K562 (cell line): Measurements from ENCODE around the gene CDK14. TPM values are rescaled to one million over a fixed set of nuclear protein-coding genes. Genes with fewer than 3 reads are reported as not detected.

Experiments used
- ATF1 ChIP-seq, 2 experiments: fragments of 450-650 bp in 1 of 2; IDR thresholded peaks; 2 replicates each; pipeline ENCODE4 v1.6.1; 2016; ENCODE audit warnings: missing compliant biosample characterization in 1 of 2, missing genetic modification characterization in 1 of 2
- BACH1 ChIP-seq: fragments of 200-800 bp; sonication (Bioruptor generic); IDR thresholded peaks from 2 replicates; pipeline ENCODE4 v1.6.1; 2016; ENCODE audit warnings: missing genetic modification characterization, missing compliant biosample characterization
- EGR1 ChIP-seq: fragments of 450-650 bp; conservative IDR thresholded peaks from 2 replicates; pipeline ENCODE4 v1.6.1; 2017; ENCODE audit warnings: mild to moderate bottlenecking
- FOS ChIP-seq: IDR thresholded peaks from 3 replicates; pipeline ENCODE4 v1.6.1; 2011; ENCODE audit not compliant: insufficient read length; ENCODE audit errors: extremely low read depth
- FOXJ3 ChIP-seq: sonication (generic); formaldehyde crosslinking; IDR thresholded peaks from 2 replicates; pipeline ENCODE4 v1.4.0; 2020; ENCODE audit warnings: mild to moderate bottlenecking, missing genetic modification reagents
- FOXP1 ChIP-seq: sonication (generic); formaldehyde crosslinking; IDR thresholded peaks from 2 replicates; pipeline ENCODE4 v1.8.0; 2022; ENCODE audit warnings: mild to moderate bottlenecking, missing genetic modification reagents
- HDAC6 ChIP-seq: IDR thresholded peaks from 2 replicates; pipeline ENCODE4 v1.6.1; 2012; ENCODE audit warnings: low read depth, mild to moderate bottlenecking, control low read depth, inconsistent platforms, low read length, moderate library complexity
- HEY1 ChIP-seq: fragments of 250-450 bp; sonication (Bioruptor Pico); IDR thresholded peaks from 2 replicates; pipeline ENCODE4 v1.5.0; 2020; ENCODE audit warnings: mild to moderate bottlenecking, moderate library complexity, borderline replicate concordance
- KDM5B ChIP-seq: fragments of 200-600 bp; sonication (generic); IDR thresholded peaks from 2 replicates; pipeline ENCODE4 v1.6.1; 2012; ENCODE audit warnings: low read depth, mild to moderate bottlenecking, moderate library complexity, low read length, control low read depth, inconsistent platforms; ENCODE audit not compliant: insufficient replicate concordance
- MEF2A ChIP-seq: IDR thresholded peaks from 2 replicates; pipeline ENCODE4 v1.6.1; 2011; ENCODE audit warnings: low read depth, mild to moderate bottlenecking, low read length, moderate library complexity; ENCODE audit not compliant: control insufficient read depth
- POLR2AphosphoS2 ChIP-seq: IDR thresholded peaks from 2 replicates; pipeline ENCODE4 v1.6.1; 2012; ENCODE audit warnings: low read length, improper control_type of control experiment
- ZNF217 ChIP-seq: sonication (generic); formaldehyde crosslinking; IDR thresholded peaks from 2 replicates; pipeline ENCODE4 v1.8.0; 2022; ENCODE audit warnings: mild to moderate bottlenecking, missing genetic modification reagents
- ZNF609 ChIP-seq: sonication (generic); formaldehyde crosslinking; IDR thresholded peaks from 2 replicates; pipeline ENCODE4 v1.8.1; 2023; ENCODE audit warnings: missing genetic modification reagents, mild to moderate bottlenecking, borderline replicate concordance
- ZNF785 ChIP-seq: fragments of 250-450 bp; sonication (Bioruptor Pico); IDR thresholded peaks from 2 replicates; pipeline ENCODE4 v1.4.0; 2020; ENCODE audit warnings: mild to moderate bottlenecking
- polyA plus RNA-seq, 8 experiments: library from polyadenylated mRNA; depleted of rRNA in 4 of 8; stranded (reverse) in 5 of 8; unstranded in 3 of 8; fragments of >200 nt; fragmentation: Nextera tagmentation in 2 of 8; fragmentation: Illumina TruSeq in 1 of 8; extraction: Ambion mirVana in 2 of 8; extraction: Trizol in 1 of 8; gene quantifications; 2 replicates each; pipeline versions ENCODE4 v1.2.1 to v1.2.3, GENCODE V29; 2011 to 2014; ENCODE audit warnings: inconsistent platforms in 1 of 8, missing spikeins in 1 of 8
- total RNA-seq, 7 experiments: library from RNA; depleted of rRNA in 6 of 7; stranded (reverse); fragments of >200 nt in 6 of 7; fragmentation: Illumina TruSeq in 2 of 7; extraction: Trizol in 2 of 7; gene quantifications; 2 replicates each; pipeline versions ENCODE4 v1.2.1 to v1.2.3, GENCODE V29; 2011 to 2021; ENCODE audit warnings: low replicate concordance in 1 of 7

CDK14 gene
- total and polyA plus RNA-seq, 9 of the 15 experiments (the other 6 are each of a cell fraction or from before 2014, with no cell fraction given): 0.03 to 0.91 (median 0.16) TPM

DNA sequence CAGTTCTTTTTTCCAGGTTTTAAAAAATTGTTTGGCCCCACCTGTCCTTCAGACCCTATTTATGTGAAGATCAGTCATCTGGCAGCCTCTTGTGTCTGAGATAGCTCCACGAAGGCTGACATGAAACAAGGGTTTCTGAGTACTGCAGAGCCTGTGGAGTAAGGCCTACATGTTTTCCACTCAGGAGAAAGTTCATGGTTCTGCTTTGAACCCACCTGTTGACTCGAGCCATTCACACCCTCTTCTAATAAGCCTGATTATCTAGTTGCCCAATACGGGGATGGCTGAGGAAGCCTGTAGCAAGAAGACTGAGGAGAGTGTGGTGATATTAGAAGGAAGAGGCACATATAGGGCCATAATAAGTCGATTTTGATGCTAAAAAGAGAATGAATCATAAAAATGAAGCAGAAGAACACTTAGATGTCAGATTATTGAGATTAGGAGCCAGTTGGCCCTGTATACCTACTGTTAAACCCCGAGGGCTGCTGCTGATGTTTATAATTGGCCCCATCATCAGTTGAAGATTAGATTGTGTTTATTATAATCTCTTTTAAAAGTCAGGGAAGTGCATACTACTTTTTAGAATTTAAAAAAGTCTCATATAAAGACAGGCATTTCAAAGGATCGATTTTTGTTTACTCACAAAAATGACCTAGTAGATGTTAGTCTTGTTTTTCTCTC is 109.4 kb downstream of the CDK14 start (continued):
- TF ChIP-seq ZNF609 (CRISPR knock-in tag) (no peak), FOXJ3 (CRISPR knock-in tag) (no peak), POLR2AphosphoS2 (no peak), FOXP1 (CRISPR knock-in tag) (no peak), BACH1 (no peak), KDM5B (no peak), HDAC6 (no peak), MEF2A (no peak), ZNF217 (CRISPR knock-in tag) (no peak), HEY1 (CRISPR knock-in tag) (no peak), FOS (no peak), EGR1 (no peak), ZNF785 (CRISPR knock-in tag) (no peak), ATF1 (CRISPR knock-in tag; IDR thresholded peaks at IDR 0.05) (no peak), ATF1 (tag; IDR thresholded peaks at IDR 0.05) (no peak)
